IPS-18a (cell line): ENCODE results near the gene LLGL2.

Experiments used
- H3K27ac ChIP-seq: one replicate; pipeline ENCODE4 v1.5.1; 2013; ENCODE audit warnings: low read length
- H3K27me3 ChIP-seq: one replicate; pipeline ENCODE4 v1.6.1; 2013; ENCODE audit warnings: mild to moderate bottlenecking, low read length; ENCODE audit not compliant: control insufficient read depth, insufficient read depth
- H3K36me3 ChIP-seq: one replicate; pipeline ENCODE4 v1.6.1; 2013; ENCODE audit warnings: low read depth, low read length; ENCODE audit not compliant: control insufficient read depth
- H3K4me1 ChIP-seq: one replicate; pipeline ENCODE4 v1.6.1; 2013; ENCODE audit warnings: low read depth, low read length; ENCODE audit not compliant: control insufficient read depth
- H3K4me3 ChIP-seq: one replicate; pipeline ENCODE4 v1.5.1; 2013; ENCODE audit warnings: low read length
- H3K9ac ChIP-seq: one replicate; pipeline ENCODE4 v1.6.1; 2013; ENCODE audit warnings: mild to moderate bottlenecking, low read length, moderate library complexity
- H3K9me3 ChIP-seq: one replicate; pipeline ENCODE4 v1.6.1; 2013; ENCODE audit warnings: low read depth, low read length; ENCODE audit not compliant: control insufficient read depth

LLGL2 gene

GRCh38 chr17:75621489-75621888 lies 96.0 kb downstream of the LLGL2 start:
- no peak overlapping the region for H3K4me3 ChIP-seq
- no peaks in the 10 kb centered on the region for H3K9me3 ChIP-seq
- no peaks in the 10 kb centered on the region for H3K4me1 ChIP-seq
- no peak overlapping the region for H3K9ac ChIP-seq
- no peaks in the 10 kb centered on the region for H3K27me3 ChIP-seq
- H3K36me3 ChIP-seq: no peaks in the 10 kb centered on the region
- H3K27ac ChIP-seq: no peak overlapping the region

- no peaks in the 10 kb centered on the region for H3K9me3 ChIP-seq
- no peaks in the 10 kb centered on the region for H3K36me3 ChIP-seq
- no peak overlapping the region for H3K27ac ChIP-seq
- no peak overlapping the region for H3K4me3 ChIP-seq
- no peak overlapping the region for H3K9ac ChIP-seq
- no peaks in the 10 kb centered on the region for H3K4me1 ChIP-seq
- H3K27me3 ChIP-seq: no peaks in the 10 kb centered on the region
Measured at GRCh38 chr17:75622076-75622475, 96.6 kb downstream of the LLGL2 start.

- Histone ChIP-seq H3K27me3 (no peaks in the 10 kb centered on the region), H3K4me3 (no peak overlapping the region), H3K36me3 (no peaks in the 10 kb centered on the region), H3K9me3 (no peaks in the 10 kb centered on the region), H3K4me1 (no peaks in the 10 kb centered on the region), H3K9ac (no peak overlapping the region), H3K27ac (no peak overlapping the region)
Measured at GRCh38 chr17:75622771-75623273, 97.3 kb downstream of the LLGL2 start.

- Histone ChIP-seq H3K4me1 (no peaks in the 10 kb centered on the region), H3K9me3 (no peaks in the 10 kb centered on the region), H3K9ac (no peak overlapping the region), H3K4me3 (no peak overlapping the region), H3K27ac (no peak overlapping the region), H3K36me3 (no peaks in the 10 kb centered on the region), H3K27me3 (no peaks in the 10 kb centered on the region)
Measured at GRCh38 chr17:75623386-75623785, 97.9 kb downstream of the LLGL2 start.

GRCh38 chr17:75624021-75624420 lies 98.5 kb downstream of the LLGL2 start:
- Histone ChIP-seq H3K36me3 (no peaks in the 10 kb centered on the region), H3K9ac (no peak overlapping the region), H3K4me3 (no peak overlapping the region), H3K27ac (no peak overlapping the region), H3K4me1 (no peaks in the 10 kb centered on the region), H3K9me3 (no peaks in the 10 kb centered on the region), H3K27me3 (no peaks in the 10 kb centered on the region)
